Measurements from ENCODE around the gene LRP8.

LRP8 gene

GRCh38 chr1:53304527-53304926 lies 23.3 kb downstream of the LRP8 start:
- no peak for DNase-seq (ENCODE audit: low spot score)

- no peak for DNase-seq (ENCODE audit: low spot score)
Measured at GRCh38 chr1:53303726-53304515, 23.9 kb downstream of the LRP8 start.

- DNase-seq (ENCODE audit: low spot score), result no peak
Measured at GRCh38 chr1:53303243-53303642, 24.6 kb downstream of the LRP8 start.

- DNase-seq (ENCODE audit: low spot score), result no peak
Measured at GRCh38 chr1:53299233-53299632, 28.6 kb downstream of the LRP8 start.

GRCh38 chr1:53298045-53298637 lies 29.7 kb downstream of the LRP8 start:
- no peak for DNase-seq (ENCODE audit: low spot score)

GRCh38 chr1:53297195-53297594 lies 30.7 kb downstream of the LRP8 start:
- no peak for DNase-seq (ENCODE audit: low spot score)

- no peak for DNase-seq (ENCODE audit: low spot score)
Measured at GRCh38 chr1:53296117-53296749, 31.6 kb downstream of the LRP8 start.

- no peak for DNase-seq (ENCODE audit: low spot score)
Measured at GRCh38 chr1:53295726-53296116, 32.1 kb downstream of the LRP8 start.

GRCh38 chr1:53295295-53295694 lies 32.6 kb downstream of the LRP8 start:
- no peak for DNase-seq (ENCODE audit: low spot score)

GRCh38 chr1:53294567-53294966 lies 33.3 kb downstream of the LRP8 start:
- DNase-seq (ENCODE audit: low spot score), result no peak

GRCh38 chr1:53294061-53294460 lies 33.8 kb downstream of the LRP8 start:
- DNase-seq (ENCODE audit: low spot score), result no peak

GRCh38 chr1:53293123-53293522 lies 34.7 kb downstream of the LRP8 start:
- DNase-seq (ENCODE audit: low spot score), result no peak

GRCh38 chr1:53292690-53293089 lies 35.2 kb downstream of the LRP8 start:
- DNase-seq (ENCODE audit: low spot score), result no peak

- DNase-seq (ENCODE audit: low spot score), result no peak
Measured at GRCh38 chr1:53291574-53291973, 36.3 kb downstream of the LRP8 start.

GRCh38 chr1:53288790-53289429 lies 39.0 kb downstream of the LRP8 start:
- DNase-seq (ENCODE audit: low spot score), result no peak

GRCh38 chr1:53288002-53288789 lies 39.7 kb downstream of the LRP8 start:
- DNase-seq (ENCODE audit: low spot score), result no peak

- DNase-seq (ENCODE audit: low spot score), result no peak
Measured at GRCh38 chr1:53286955-53287354, 40.9 kb downstream of the LRP8 start.

GRCh38 chr1:53285969-53286760 lies 41.7 kb downstream of the LRP8 start:
- DNase-seq (ENCODE audit: low spot score), result no peak

GRCh38 chr1:53285546-53285945 lies 42.3 kb downstream of the LRP8 start:
- no peak for DNase-seq (ENCODE audit: low spot score)

GRCh38 chr1:53284224-53285020 lies 43.4 kb downstream of the LRP8 start:
- DNase-seq (ENCODE audit: low spot score), result no peak

Data from LoVo (cell line).